Activated CD8-positive, alpha-beta memory T cell treated with anti-CD3 and anti-CD28 coated beads for 4 hours (primary cell): Measurements from ENCODE around the gene CDK14.
"Not testable (repeated sequence)": the region's sequence is repeated elsewhere in the genome, so short reads cannot be mapped to it uniquely, and the experiment has no call there.

Experiments
- DNase-seq, 2 donors: peaks; one replicate each; pipeline ENCODE4 v3.0.0-alpha.2; 2020; ENCODE audit warnings: low read depth in 2 of 2

Gene CDK14

GRCh38 chr7:90789736-90790306, 193.7 kb downstream of the CDK14 start:
- no peak for DNase-seq

GRCh38 chr7:90791596-90791995, 195.5 kb downstream of the CDK14 start:
- DNase-seq, result no peak

- DNase-seq, result no peak
These were observed 196.2 kb downstream of the CDK14 start for GRCh38 chr7:90792301-90792700.

- DNase-seq, result not testable (repeated sequence)
These were observed 198.1 kb downstream of the CDK14 start for GRCh38 chr7:90794234-90794633.

- DNase-seq, result no peak
These were observed 201.5 kb downstream of the CDK14 start for GRCh38 chr7:90797596-90797995.

- DNase-seq, result no peak
These were observed 208.2 kb downstream of the CDK14 start for GRCh38 chr7:90804370-90804769.

GRCh38 chr7:90815552-90815951, 219.4 kb downstream of the CDK14 start:
- not testable (repeated sequence) for DNase-seq

GRCh38 chr7:90816511-90817142, 220.5 kb downstream of the CDK14 start:
- DNase-seq, result no peak

- DNase-seq, result no peak
These were observed 221.0 kb downstream of the CDK14 start for GRCh38 chr7:90817151-90817550.

- no peak for DNase-seq
These were observed 221.7 kb downstream of the CDK14 start for GRCh38 chr7:90817846-90818245.

GRCh38 chr7:90818341-90818740, 222.2 kb downstream of the CDK14 start:
- DNase-seq, result no peak

- no peak for DNase-seq
These were observed 226.0 kb downstream of the CDK14 start for GRCh38 chr7:90821961-90822620.

- no peak for DNase-seq
These were observed 228.5 kb downstream of the CDK14 start for GRCh38 chr7:90824386-90825307.

- DNase-seq, result no peak
These were observed 229.7 kb downstream of the CDK14 start for GRCh38 chr7:90825779-90826178.

GRCh38 chr7:90828601-90829000, 232.5 kb downstream of the CDK14 start:
- DNase-seq, result no peak

- no peak for DNase-seq
These were observed 234.2 kb downstream of the CDK14 start for GRCh38 chr7:90830308-90830707.

GRCh38 chr7:90832726-90833125, 236.6 kb downstream of the CDK14 start:
- no peak for DNase-seq

- no peak for DNase-seq
These were observed 237.3 kb downstream of the CDK14 start for GRCh38 chr7:90833443-90833842.

- DNase-seq, result no peak
These were observed 238.7 kb downstream of the CDK14 start for GRCh38 chr7:90834771-90835170.

- DNase-seq, result no peak
These were observed 239.7 kb downstream of the CDK14 start for GRCh38 chr7:90835861-90836260.

GRCh38 chr7:90836937-90837336, 240.8 kb downstream of the CDK14 start:
- DNase-seq, result no peak

- no peak for DNase-seq
These were observed 242.7 kb downstream of the CDK14 start for GRCh38 chr7:90838799-90839198.
